ENCODE measurements around the gene TMEM200C.
"Not testable (repeated sequence)": the region's sequence is repeated elsewhere in the genome, so short reads cannot be mapped to it uniquely, and the experiment has no call there.

Gene TMEM200C

GRCh38 chr18:5892823-5893431 is 2.4 kb downstream of the TMEM200C start:
- DNase-seq (ENCODE audit: low read depth in 2 of 2, low spot score in 1 of 2): no peak

DNA sequence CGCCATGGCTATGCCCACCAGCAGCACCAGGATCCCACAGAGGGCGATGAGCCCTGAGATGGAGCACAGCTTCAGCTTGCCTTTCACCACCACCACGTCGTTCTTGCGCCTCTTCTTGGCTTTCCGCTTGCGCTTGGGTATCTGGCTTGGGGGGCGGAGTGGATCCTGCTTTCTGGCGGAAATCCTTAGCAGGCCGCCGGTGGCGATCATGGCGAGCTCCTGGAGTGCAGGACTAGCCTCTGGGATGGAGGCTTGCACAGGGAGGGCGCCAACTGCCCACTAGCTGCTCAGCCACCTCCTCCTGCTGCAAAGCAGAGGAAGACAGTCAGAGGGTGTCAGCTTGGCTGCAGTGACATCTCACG is 3.5 kb downstream of the TMEM200C start:
- DNase-seq (ENCODE audit: low read depth in 2 of 2, low spot score in 1 of 2): no peak

GRCh38 chr18:5891184-5891853 is 4.0 kb downstream of the TMEM200C start:
- DNase-seq (ENCODE audit: low read depth in 2 of 2, low spot score in 1 of 2): no peak

DNA sequence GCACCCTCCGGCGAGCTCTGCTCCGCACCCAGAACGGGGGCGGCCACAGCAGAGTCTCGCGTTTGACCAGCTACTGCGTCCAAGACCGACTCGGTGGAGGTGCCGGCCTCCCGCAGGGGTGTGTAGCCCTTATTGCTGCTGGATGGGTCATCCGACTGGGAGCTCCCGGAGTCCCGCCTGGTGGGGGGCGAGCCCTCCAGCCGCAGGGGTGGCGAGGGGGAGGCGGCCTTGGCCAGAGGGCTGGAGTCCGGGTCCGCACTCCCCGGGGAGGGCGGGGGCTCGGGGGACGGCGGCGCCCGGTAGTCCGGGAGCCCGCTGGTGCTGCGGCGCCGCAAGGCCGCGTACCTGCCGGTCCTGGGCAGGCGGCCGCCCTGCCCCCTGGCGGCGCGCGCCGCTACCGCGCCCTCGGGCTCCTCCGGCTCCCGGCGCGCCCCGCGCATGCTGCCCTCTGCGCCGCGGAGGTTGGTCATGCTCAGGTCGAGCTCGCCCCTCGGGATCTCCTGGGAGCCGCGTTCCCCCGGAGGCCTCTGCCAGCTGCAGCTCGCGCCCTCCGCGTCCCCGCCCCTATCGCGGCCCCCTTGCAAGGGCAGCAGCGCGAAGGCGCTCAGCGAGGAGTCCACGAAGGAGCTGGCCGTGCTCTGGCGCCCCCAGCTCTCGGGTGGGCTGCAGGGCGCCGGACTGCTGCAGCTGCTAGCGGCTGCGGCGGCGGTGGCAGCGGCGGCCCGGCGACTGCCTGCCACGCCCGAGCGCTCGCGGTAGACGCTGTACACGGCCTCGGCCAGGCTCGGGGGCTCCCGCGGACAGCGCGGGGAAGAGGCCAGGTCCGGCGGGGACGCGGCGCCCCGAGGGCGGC is 4.8 kb downstream of the TMEM200C start:
- no peak for DNase-seq (ENCODE audit: low read depth in 2 of 2, low spot score in 1 of 2)

DNA sequence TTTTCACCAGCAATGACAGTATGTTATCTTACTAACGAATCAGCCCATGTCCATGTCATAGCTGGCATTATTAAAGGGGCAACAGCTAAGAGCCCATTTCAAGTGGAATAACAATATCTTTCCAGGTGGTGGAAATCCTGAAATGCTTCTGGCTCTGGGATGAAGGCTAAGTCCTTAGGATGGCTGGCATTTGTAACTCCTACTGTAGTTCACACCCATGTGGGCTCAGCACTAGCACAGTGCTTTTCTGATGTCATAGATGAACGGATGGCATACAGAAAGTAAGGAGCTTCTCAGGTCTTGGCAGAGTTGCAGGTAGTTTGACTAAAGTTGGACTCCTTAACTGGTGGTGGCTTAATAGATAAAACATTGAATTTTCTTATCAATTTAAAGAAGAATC is 10.0 kb downstream of the TMEM200C start:
- DNase-seq (ENCODE audit: low read depth in 2 of 2, low spot score in 1 of 2): no peak

DNA sequence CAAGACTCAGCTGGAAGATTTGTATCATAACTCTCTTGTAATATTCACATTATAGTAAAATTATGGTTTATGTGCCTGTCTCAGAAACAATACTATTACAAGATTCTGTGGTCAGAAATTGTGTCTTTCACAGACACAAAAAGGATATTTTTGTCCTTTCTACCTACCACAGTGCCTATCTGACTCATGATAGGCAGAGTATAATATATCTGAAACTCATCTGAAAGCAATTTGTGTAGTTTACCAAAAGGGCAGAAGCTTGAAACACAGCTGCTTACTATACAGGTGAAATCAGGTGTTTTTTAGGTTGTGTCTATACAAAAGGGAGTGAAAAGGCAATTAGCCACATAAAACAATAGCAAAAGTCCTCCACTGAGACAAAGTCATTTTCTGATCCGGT is 10.9 kb downstream of the TMEM200C start:
- no peak for DNase-seq (ENCODE audit: low read depth in 2 of 2, low spot score in 1 of 2)

- DNase-seq (ENCODE audit: low read depth in 2 of 2, low spot score in 1 of 2): no peak
Measured at GRCh38 chr18:5879479-5879882, 15.8 kb downstream of the TMEM200C start.

- DNase-seq (ENCODE audit: low read depth in 2 of 2, low spot score in 1 of 2): no peak
Measured at GRCh38 chr18:5876891-5877290, 18.4 kb downstream of the TMEM200C start.

GRCh38 chr18:5874336-5874735 is 21.0 kb downstream of the TMEM200C start:
- DNase-seq (ENCODE audit: low read depth in 2 of 2, low spot score in 1 of 2): no peak

DNA sequence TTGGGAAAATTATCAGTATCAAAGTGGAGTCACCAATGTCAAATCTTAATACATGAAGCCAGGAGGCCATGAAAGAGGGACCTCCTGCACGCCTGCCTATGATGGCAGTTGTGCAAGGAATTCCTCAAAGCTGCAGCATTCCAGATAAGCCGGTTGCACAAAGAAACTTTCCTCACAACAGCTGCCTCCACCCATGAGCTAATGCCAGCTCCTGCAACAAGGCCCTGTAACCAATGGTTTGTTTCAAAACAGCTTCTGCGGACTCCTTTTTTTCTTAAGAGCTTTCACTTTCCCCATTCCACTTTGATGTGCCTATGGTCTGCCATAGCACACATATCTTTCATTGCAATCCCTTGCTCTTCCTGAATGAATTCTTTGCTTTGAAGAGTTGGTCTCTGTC is 22.4 kb downstream of the TMEM200C start:
- no peak for DNase-seq (ENCODE audit: low read depth in 2 of 2, low spot score in 1 of 2)

DNA sequence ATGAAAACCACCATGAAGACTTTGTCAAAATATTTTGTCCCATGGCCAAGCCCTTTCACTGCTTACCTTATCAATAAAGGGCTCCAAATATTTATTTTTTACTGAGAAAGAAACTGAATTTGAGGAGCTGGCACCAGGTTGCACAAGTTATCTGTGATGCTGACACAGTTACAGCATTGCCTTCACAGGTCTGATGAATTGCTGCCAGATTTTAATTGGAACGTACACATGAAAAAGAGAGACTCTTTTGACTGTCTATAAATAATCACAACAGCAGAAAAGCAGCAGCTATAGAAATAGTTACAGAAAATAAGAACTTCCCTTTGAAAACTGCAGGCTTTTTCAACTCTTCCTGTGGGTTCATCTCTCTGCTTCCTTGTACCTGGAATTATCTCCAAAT is 23.9 kb downstream of the TMEM200C start:
- no peak for DNase-seq (ENCODE audit: low read depth in 2 of 2, low spot score in 1 of 2)

DNA sequence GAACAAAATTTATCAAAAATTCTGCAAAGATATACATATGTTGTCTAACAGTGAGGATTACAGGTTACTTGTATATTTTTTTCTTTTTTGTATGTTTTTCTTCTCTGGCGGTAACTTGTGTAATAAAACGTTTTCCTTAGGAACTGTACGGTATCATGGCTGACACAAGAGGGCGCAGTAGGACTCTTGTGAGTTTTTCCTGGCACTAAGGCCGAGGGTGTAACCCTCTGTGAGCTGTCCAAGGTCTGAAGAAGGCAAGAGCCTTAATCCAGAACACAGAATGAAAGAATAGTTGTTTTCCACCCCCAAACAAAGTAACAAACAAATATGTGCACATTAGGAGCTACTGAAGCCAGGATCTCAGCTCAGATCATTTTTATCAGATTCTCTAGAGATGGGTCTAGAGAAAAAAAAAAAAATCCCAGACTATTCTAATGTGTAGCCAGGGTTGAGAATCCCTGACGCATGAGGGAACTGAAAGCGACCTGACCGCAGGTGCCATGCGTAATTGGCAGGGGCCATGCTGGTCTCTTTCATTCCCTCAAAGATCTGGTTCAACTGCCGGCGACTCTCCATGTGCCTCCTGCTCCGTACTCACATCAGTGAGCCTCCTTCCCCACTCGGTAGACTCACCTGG is 27.0 kb downstream of the TMEM200C start:
- no peak for DNase-seq (ENCODE audit: low read depth in 2 of 2, low spot score in 1 of 2)

- DNase-seq (ENCODE audit: low read depth in 2 of 2, low spot score in 1 of 2): no peak
Measured at GRCh38 chr18:5865521-5865920, 29.8 kb downstream of the TMEM200C start.

- DNase-seq (ENCODE audit: low read depth in 2 of 2, low spot score in 1 of 2): not testable (repeated sequence)
Measured at GRCh38 chr18:5862127-5862526, 33.2 kb downstream of the TMEM200C start.

DNA sequence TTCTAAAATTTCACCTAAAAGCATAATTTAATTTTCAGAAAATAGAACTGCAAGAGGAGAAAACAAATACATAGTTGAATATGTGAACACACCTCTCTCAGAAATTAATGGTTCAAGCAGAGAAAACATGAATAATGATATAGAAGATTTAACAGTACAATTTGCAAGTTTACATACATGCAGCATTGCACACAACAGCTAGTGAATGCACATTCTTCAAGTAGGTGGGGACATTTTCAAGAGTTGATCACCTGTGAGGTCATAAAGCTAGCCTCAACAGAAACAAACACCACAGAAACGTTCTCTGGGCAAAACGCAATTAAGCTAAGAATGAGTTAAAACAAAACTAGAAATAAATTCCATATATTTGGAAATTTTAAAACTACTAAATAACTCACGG is 38.1 kb downstream of the TMEM200C start:
- DNase-seq (ENCODE audit: low read depth in 2 of 2, low spot score in 1 of 2): no peak

DNA sequence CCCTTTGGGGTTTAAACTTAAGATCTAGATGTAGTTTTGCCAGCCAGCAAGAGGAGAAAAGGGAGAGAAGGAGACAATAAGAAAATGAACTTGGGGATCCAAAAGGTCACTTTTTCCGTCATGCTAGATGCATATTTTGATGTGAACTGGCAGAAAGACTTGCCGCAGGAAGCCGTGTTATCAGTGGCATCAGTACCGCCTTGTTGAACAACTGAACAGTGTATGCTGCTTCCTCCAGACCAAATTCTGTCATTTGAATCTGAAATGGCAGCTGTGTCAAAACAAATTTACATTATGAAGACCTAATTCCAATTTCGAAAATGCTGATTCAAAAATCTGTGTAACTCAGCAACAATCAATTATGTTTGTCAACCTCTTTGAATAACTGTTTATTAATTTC is 42.1 kb downstream of the TMEM200C start:
- no peak for DNase-seq (ENCODE audit: low read depth in 2 of 2, low spot score in 1 of 2)

GRCh38 chr18:5851998-5852397 is 43.3 kb downstream of the TMEM200C start:
- no peak for DNase-seq (ENCODE audit: low read depth in 2 of 2, low spot score in 1 of 2)

DNA sequence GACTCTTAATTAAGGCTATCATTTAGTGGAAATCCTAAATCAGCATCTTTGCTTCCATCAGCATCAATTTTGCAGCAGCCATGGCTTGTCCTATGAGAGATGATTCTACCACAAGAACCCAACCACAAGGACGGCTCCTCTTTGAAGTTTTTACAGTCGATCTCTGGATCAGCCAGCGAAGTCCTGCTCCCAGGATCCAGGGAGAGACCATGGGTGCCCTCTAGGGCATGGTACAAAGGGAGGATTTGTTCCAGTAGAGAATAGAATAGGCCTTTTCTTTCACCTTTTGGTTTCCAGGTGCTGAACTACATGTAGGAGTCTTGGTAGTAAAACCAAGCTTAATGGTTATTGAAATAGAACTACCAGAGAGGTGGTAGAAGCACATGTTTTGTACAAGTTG is 52.7 kb downstream of the TMEM200C start:
- no peak for DNase-seq (ENCODE audit: low read depth in 2 of 2, low spot score in 1 of 2)

- DNase-seq (ENCODE audit: low read depth in 2 of 2, low spot score in 1 of 2): no peak
Measured at GRCh38 chr18:5841518-5841917, 53.8 kb downstream of the TMEM200C start.

- DNase-seq (ENCODE audit: low read depth in 2 of 2, low spot score in 1 of 2): no peak
Measured at GRCh38 chr18:5840547-5840946, 54.8 kb downstream of the TMEM200C start.

DNA sequence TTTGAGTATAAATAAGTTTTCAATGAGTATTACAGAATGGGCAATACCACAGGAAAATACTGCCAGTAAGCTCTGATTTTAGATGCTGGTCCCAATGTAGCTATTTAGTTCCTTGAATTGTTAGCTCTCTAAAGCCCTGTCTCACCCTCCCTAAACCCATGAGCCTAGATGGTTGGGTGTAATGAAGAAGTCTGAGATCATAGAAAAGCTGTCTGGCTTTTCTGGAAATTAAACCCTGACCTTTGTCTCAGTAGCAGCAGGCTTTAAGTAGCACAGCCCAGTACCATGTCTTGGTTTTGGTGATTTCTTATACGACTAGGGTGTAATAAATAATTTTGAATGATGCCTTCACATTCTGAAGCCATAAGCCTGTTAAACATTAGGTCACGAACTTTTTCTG is 55.3 kb downstream of the TMEM200C start:
- no peak for DNase-seq (ENCODE audit: low read depth in 2 of 2, low spot score in 1 of 2)

DNA sequence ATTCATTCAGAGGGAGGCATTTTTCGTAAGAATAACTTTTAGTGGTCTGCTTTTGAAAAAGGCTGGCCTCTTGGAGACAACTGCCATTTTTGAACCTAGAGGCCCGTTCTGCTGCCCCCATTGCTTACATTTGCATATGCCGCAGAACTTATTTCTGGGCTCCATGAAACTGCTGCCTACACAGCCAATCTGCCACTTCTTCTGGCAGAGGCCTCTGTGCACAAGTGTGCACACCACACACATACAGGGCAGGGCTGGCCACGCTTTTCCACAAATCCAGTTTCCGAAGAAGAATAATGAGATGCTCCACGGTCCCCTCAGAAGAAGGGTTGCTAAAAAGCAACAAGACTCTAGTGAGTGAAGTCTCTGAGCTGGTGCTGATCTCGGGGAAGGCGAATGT is 56.2 kb downstream of the TMEM200C start:
- no peak for DNase-seq (ENCODE audit: low read depth in 2 of 2, low spot score in 1 of 2)

Data from stimulated activated CD8-positive, alpha-beta memory T cell treated with anti-CD3 and anti-CD28 coated beads, Interleukin-4, amount 100 ng/mL, for 4 hours (primary cell).